Astrocyte (in vitro differentiated cells and primary cell): ENCODE data around the gene MYLK2. TPM values are rescaled to one million over a fixed set of nuclear protein-coding genes. Genes with fewer than 3 reads are reported as not detected.

ENCODE experiments used
- DNase-seq: peaks from one replicate; pipeline ENCODE4 v3.0.0-alpha.2; 2010; ENCODE audit warnings: low read depth
- FAIRE-seq: peaks from 2 replicates; lab custom pipeline; 2011; peaks lifted over from hg19 to GRCh38; lab: Jason Lieb, UNC
- H2AFZ ChIP-seq: 2 replicates; pipeline ENCODE4 v1.6.0; 2012; ENCODE audit warnings: low read depth, low read length, inconsistent platforms
- H3K27ac ChIP-seq: 2 replicates; pipeline ENCODE4 v1.5.1; 2011; ENCODE audit warnings: low read depth, low read length, inconsistent platforms
- H3K27me3 ChIP-seq: 2 replicates; pipeline ENCODE4 v1.6.0; 2011; ENCODE audit warnings: low read length, inconsistent platforms; ENCODE audit not compliant: insufficient read depth
- H3K36me3 ChIP-seq: 2 replicates; pipeline ENCODE4 v1.5.1; 2011; ENCODE audit warnings: low read length, inconsistent platforms; ENCODE audit not compliant: insufficient read depth
- H3K4me1 ChIP-seq: 2 replicates; pipeline ENCODE4 v1.5.1; 2011; ENCODE audit warnings: low read length, inconsistent platforms; ENCODE audit not compliant: insufficient read depth
- H3K4me2 ChIP-seq: 2 replicates; pipeline ENCODE4 v1.6.0; 2012; ENCODE audit warnings: low read length, inconsistent platforms
- H3K4me3 ChIP-seq: 2 replicates; pipeline ENCODE4 v1.5.1; 2011; ENCODE audit warnings: low read depth, mild to moderate bottlenecking, low read length, inconsistent platforms; ENCODE audit not compliant: insufficient read depth
- H3K79me2 ChIP-seq: 2 replicates; pipeline ENCODE4 v1.6.0; 2012; ENCODE audit warnings: mild to moderate bottlenecking, low read length, inconsistent platforms; ENCODE audit not compliant: insufficient read depth
- H3K9ac ChIP-seq: 2 replicates; pipeline ENCODE4 v1.6.0; 2012; ENCODE audit warnings: mild to moderate bottlenecking, low read length, inconsistent platforms
- H3K9me3 ChIP-seq: 2 replicates; pipeline ENCODE4 v1.5.1; 2012; ENCODE audit warnings: low read depth, mild to moderate bottlenecking, low read length, inconsistent platforms; ENCODE audit not compliant: insufficient read depth
- H4K20me1 ChIP-seq: 2 replicates; pipeline ENCODE4 v1.6.0; 2012; ENCODE audit warnings: low read length, inconsistent platforms; ENCODE audit not compliant: insufficient read depth
- H3K27ac Mint-ChIP-seq: one replicate; pipeline ENCODE4 v1.8.0; 2021; ENCODE audit warnings: mild to moderate bottlenecking, mixed read lengths; ENCODE audit not compliant: unreplicated experiment
- H3K27me3 Mint-ChIP-seq: one replicate; pipeline ENCODE4 v1.8.0; 2021; ENCODE audit warnings: low read depth, mixed read lengths; ENCODE audit not compliant: unreplicated experiment
- H3K36me3 Mint-ChIP-seq: one replicate; pipeline ENCODE4 v1.8.0; 2021; ENCODE audit warnings: low read depth, mixed read lengths; ENCODE audit not compliant: unreplicated experiment
- H3K4me1 Mint-ChIP-seq: one replicate; pipeline ENCODE4 v1.8.0; 2021; ENCODE audit warnings: low read depth, mixed read lengths; ENCODE audit not compliant: unreplicated experiment
- H3K4me3 Mint-ChIP-seq: one replicate; pipeline ENCODE4 v1.8.0; 2021; ENCODE audit warnings: mild to moderate bottlenecking, moderate library complexity, mixed read lengths; ENCODE audit not compliant: unreplicated experiment
- H3K9me3 Mint-ChIP-seq: one replicate; pipeline ENCODE4 v1.8.0; 2021; ENCODE audit warnings: mild to moderate bottlenecking, mixed read lengths; ENCODE audit not compliant: unreplicated experiment
- CTCF ChIP-seq: IDR thresholded peaks from 2 replicates; pipeline ENCODE4 v1.5.1; 2011; ENCODE audit warnings: low read depth, mild to moderate bottlenecking, inconsistent platforms, low read length, moderate library complexity; ENCODE audit not compliant: insufficient read depth
- EZH2 ChIP-seq: IDR thresholded peaks from 2 replicates; pipeline ENCODE4 v1.6.1; 2012; ENCODE audit warnings: mild to moderate bottlenecking, low read length, inconsistent platforms; ENCODE audit not compliant: insufficient read depth
- total RNA-seq: library from RNA; stranded (reverse); gene quantifications from 2 replicates; pipeline ENCODE4 v1.2.1, GENCODE V29; 2021

The MYLK2 gene
- total RNA-seq, 1 donor from 2014 or later = 2.1 TPM

- Histone ChIP-seq H4K20me1 (no peaks in the 10 kb centered on the region), H3K27me3 (peaks cover 34% of the 10 kb centered on the region), H3K9ac (no peak overlapping the region), H3K36me3 (no peaks in the 10 kb centered on the region), H3K4me3 (no peak overlapping the region), H3K4me2 (no peak overlapping the region), H3K9me3 (no peaks in the 10 kb centered on the region), H3K27ac (no peak overlapping the region), H2AFZ (no peak overlapping the region), H3K4me1 (peaks cover 23% of the 10 kb centered on the region), H3K79me2 (peaks cover 13% of the 10 kb centered on the region)
- Mint-ChIP-seq H3K27ac (no peak overlapping the region), H3K4me3 (no peak overlapping the region), H3K27me3 (peaks cover 42% of the 10 kb centered on the region), H3K36me3 (no peaks in the 10 kb centered on the region), H3K4me1 (peaks cover 16% of the 10 kb centered on the region), H3K9me3 (peaks cover 10% of the 10 kb centered on the region)
- TF ChIP-seq EZH2 (no peak), CTCF (no peak)
- DNase-seq (no peak), FAIRE-seq (no peak)
These were observed 29.2 kb downstream of the MYLK2 start for GRCh38 chr20:31848088-31848999.

- H3K4me1 ChIP-seq = peaks cover 13% of the 10 kb centered on the region
- no peak for FAIRE-seq
- DNase-seq = no peak
- H3K27me3 ChIP-seq = peaks cover 41% of the 10 kb centered on the region
- no peaks in the 10 kb centered on the region for H3K36me3 Mint-ChIP-seq
- peaks cover 42% of the 10 kb centered on the region for H3K27me3 Mint-ChIP-seq
- no peaks in the 10 kb centered on the region for H3K9me3 ChIP-seq
- no peak overlapping the region for H3K4me3 ChIP-seq
- H2AFZ ChIP-seq = no peak overlapping the region
- peaks cover 6% of the 10 kb centered on the region for H3K9me3 Mint-ChIP-seq
- H3K27ac Mint-ChIP-seq = no peak overlapping the region
- H3K36me3 ChIP-seq = no peaks in the 10 kb centered on the region
- H3K27ac ChIP-seq = no peak overlapping the region
- no peak overlapping the region for H3K4me2 ChIP-seq
- TF ChIP-seq CTCF (no peak), EZH2 (no peak)
- no peak overlapping the region for H3K9ac ChIP-seq
- H3K4me3 Mint-ChIP-seq = no peak overlapping the region
- H3K4me1 Mint-ChIP-seq = peaks cover 6% of the 10 kb centered on the region
- no peaks in the 10 kb centered on the region for H4K20me1 ChIP-seq
- H3K79me2 ChIP-seq = peaks cover 4% of the 10 kb centered on the region
These were observed 30.3 kb downstream of the MYLK2 start for GRCh38 chr20:31849306-31849930.
